Stimulated activated CD4-positive, alpha-beta T cell treated with anti-CD3 and anti-CD28 coated beads, Interleukin-4, amount 100 ng/mL, for 24 hours (primary cell): ENCODE results near the gene CHTF8.

Source experiments
- DNase-seq: peaks from one replicate; pipeline ENCODE4 v3.0.0-alpha.2; 2020

The CHTF8 gene

GRCh38 chr16:69112285-69113129, 19.9 kb downstream of the CHTF8 start:
- peak; percentile 60 for DNase-seq

DNA sequence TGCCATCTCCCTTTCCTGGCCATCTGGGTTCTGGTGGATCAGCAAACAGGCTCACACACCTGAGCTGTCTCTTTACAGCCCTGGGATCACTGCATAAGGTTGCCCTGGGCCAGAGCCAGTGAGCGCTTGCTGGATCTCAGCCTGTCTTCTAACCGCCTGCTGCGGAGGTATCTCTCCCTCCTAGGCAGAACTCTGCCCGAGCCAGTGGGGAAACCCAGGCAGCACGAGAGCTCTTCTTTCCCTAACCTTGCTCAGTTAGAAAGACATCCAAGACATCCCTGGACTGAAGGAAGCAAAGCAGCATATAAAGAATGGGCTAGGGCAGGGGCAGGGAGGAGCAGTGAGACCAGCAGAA, 20.5 kb downstream of the CHTF8 start:
- DNase-seq: no peak

DNA sequence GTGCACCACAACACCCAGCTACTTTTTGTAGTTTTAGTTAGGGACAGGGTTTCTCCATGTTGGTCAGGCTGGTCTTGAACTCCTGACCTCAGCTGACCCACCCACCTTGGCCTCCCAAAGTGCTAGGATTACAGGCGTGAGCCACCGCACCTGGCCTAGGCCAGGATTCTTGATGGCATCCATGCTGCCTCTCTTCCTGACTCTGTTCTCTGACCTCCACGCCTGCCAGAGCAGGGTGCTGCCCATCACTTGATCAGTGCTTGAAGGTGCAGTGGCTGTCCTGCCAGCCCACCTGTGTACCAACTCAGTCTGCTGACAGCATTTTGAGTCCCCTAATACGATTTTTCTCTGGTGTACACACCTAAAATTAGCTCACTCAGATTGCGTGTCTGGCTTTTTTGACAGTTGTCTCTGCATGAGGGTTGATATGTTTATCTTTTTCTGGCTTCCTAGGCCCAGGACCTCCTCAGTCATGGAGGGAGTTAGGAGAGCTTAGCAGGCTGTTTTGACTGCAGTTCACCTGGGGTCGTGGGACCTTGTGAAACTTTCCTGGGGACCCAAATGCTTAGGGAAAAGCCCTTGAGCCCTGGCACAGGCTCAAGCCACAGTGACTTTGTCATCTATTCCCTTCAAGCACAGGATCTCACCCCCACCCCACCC, 21.0 kb downstream of the CHTF8 start:
- DNase-seq: no peak

- DNase-seq: no peak
These were observed 22.0 kb downstream of the CHTF8 start for GRCh38 chr16:69110406-69110805.

GRCh38 chr16:69109486-69110270, 22.7 kb downstream of the CHTF8 start:
- DNase-seq: no peak

- no peak for DNase-seq
These were observed 23.5 kb downstream of the CHTF8 start for GRCh38 chr16:69108905-69109252.

- DNase-seq: no peak
These were observed 24.1 kb downstream of the CHTF8 start for GRCh38 chr16:69108064-69108904.

GRCh38 chr16:69107316-69107962, 24.9 kb downstream of the CHTF8 start:
- DNase-seq: no peak

- no peak for DNase-seq
These were observed 25.7 kb downstream of the CHTF8 start for GRCh38 chr16:69106491-69107315.

- peak; percentile 22 for DNase-seq
These were observed 26.7 kb downstream of the CHTF8 start, which contains the start of gene HAS3 for GRCh38 chr16:69105501-69106361. Gene HAS3, plus strand, starts transcription at chr16:69105653. Its CDS starts 3,743 bp downstream, at chr16:69109396.

GRCh38 chr16:69100071-69100691, 32.2 kb downstream of the CHTF8 start:
- DNase-seq: no peak

- no peak for DNase-seq
These were observed 37.2 kb downstream of the CHTF8 start for GRCh38 chr16:69095193-69095592.

GRCh38 chr16:69094501-69094900, 37.9 kb downstream of the CHTF8 start:
- DNase-seq: no peak

- no peak for DNase-seq
These were observed 38.4 kb downstream of the CHTF8 start for GRCh38 chr16:69093974-69094373.

DNA sequence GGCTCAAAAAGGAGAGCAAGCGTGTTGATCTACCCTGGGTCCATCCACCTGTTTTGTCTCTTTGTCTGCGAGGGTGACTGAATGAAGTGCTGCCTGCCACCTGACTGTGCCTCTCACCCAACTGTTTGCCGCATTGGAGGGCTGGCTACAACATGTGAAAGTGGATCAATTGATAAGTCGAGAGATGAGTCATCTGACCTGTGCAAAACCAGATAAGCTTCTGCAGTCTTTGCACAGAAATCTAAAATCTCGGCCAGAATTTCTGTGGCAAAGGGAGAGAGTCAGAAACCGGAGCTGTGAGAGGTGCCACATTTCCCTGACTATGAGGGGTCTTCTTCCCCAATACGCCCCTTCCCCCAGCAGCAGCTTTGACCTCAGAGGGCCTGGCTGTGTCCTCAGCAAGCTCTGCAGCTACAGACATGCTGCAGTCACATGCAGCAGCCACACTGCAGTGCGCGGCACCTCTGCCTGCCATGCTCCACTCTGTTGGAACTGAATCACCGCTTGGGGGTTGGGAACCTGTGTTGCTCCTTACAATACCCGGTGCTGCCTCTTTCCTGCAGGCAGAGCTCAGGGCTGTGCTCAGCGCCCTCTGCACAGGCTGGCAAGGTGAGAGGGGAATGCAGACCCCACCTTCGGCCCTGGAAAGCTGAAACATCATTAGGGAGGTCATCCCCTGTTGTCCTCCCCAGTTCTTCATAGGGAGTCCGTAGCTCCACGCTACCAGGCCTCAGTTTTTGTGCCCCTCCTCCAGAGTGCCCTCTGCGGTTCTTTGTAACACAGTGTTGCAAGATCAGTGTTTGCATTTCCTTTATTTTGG, 43.1 kb downstream of the CHTF8 start:
- DNase-seq: peak; percentile 25

GRCh38 chr16:69088684-69089083, 43.7 kb downstream of the CHTF8 start:
- DNase-seq: no peak

- DNase-seq: no peak
These were observed 45.2 kb downstream of the CHTF8 start for GRCh38 chr16:69087161-69087581.

DNA sequence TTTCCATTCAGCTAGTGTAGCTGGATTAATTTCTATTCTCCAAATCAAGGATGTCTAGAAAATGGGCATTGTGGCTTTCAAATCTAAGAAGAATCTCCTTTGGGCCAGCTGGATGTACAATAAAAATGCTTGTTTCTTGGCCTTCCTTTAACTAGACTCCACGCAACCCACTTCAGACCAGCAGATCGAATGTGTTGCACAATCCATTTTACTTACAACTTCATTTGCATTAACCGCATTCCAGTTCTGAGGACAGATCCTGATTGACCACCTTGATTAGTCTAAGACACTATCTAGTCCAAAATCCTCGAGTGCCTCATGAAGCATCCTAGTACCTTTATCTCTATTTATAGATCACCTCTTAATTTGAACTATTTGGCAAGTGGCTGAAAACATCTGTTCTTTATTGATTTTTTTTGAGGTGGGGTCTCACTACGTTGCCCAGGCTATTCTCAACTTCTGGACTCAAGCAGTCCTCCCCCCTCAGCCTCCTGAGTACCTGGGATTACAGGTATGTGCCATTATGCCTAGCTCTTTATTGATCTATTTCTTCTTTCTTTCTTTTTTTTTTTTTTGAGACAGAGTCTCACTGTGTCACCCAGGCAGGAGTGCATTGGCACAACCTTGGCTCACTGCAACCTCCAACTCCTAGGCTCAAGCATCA, 47.2 kb downstream of the CHTF8 start:
- no peak for DNase-seq
